Measurements from ENCODE around the gene IFITM2.

DNA sequence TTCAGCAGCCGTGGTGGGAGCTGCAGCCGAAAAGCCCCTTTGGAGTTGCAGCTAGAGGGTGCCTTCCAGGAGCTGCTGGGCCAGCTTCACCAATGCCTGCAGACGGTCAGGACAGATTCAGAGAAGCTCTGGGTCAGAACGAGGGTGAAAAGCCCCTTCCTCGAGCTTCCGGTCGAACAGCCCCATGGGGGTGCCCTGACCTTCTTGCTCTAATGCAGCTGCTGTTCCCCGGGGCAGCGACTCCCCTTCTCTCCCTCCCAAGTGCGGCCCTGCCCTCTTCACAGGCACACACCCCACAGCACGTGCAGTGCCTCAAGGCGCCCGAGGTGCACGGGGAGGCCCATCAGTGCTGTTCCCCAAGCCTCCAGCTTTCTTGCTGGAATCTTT is 22.7 kb downstream of the IFITM2 start:
- TF ChIP-seq, protein P1, sequence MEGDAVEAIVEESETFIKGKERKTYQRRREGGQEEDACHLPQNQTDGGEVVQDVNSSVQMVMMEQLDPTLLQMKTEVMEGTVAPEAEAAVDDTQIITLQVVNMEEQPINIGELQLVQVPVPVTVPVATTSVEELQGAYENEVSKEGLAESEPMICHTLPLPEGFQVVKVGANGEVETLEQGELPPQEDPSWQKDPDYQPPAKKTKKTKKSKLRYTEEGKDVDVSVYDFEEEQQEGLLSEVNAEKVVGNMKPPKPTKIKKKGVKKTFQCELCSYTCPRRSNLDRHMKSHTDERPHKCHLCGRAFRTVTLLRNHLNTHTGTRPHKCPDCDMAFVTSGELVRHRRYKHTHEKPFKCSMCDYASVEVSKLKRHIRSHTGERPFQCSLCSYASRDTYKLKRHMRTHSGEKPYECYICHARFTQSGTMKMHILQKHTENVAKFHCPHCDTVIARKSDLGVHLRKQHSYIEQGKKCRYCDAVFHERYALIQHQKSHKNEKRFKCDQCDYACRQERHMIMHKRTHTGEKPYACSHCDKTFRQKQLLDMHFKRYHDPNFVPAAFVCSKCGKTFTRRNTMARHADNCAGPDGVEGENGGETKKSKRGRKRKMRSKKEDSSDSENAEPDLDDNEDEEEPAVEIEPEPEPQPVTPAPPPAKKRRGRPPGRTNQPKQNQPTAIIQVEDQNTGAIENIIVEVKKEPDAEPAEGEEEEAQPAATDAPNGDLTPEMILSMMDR (IDR thresholded peaks at IDR 0.05 in 4 of 5, conservative IDR thresholded peaks at IDR 0.05 in 1 of 5), result no peak
- no peak for TF ChIP-seq POLR2A (IDR thresholded peaks at IDR 0.05)
